ENCODE data around the gene TH. TPM values are rescaled to one million over a fixed set of nuclear protein-coding genes. Genes with fewer than 3 reads are reported as not detected.
A peak's percentile ranks its signal among the peaks of the same experiment; 100 is the strongest.
"Not testable (repeated sequence)": the region's sequence is repeated elsewhere in the genome, so short reads cannot be mapped to it uniquely, and the experiment has no call there.

The TH gene
- total and polyA plus RNA-seq, 2 of the 4 experiments (the other 2 are of a cell fraction), result 0.10 TPM; not detected in 1

DNA sequence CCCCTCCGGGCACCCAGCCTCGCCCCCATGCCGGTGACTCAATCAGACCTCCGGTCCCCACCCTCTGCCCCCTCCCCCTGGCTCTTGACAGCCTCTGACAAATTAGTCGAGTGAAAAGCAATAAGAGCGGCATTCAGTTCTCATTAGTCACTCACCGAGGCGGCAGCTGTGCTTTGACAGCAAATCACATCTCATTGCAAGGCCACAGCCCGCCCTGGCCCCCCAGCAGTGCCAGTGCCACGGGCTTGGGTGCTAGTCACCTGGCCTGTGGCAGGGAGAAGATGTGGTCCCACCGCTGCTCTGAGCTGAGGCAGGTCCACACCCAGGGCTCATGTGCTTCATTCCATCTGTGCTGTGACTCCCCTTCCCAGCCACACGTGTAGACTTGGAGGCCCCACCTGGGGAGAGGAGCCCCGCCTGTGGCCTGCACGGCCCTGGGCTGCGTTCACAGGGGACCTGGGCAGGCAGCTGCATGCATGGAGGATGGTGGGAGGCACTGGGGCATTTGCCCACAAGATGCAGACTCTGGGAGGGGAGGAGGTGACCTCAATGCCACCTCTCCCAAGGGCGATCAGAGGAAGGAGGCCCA is 7.4 kb upstream of the TH start:
- ATAC-seq (ENCODE audit: low read depth) (peak; percentile 27), DNase-seq (peak; percentile 37)
- CTCF ChIA-PET, result no interaction called here
- Histone ChIP-seq H3K9ac (ENCODE audit: low read depth, low read length) (no peak overlapping the region), H4K91ac (ENCODE audit: insufficient read depth, low read depth, low read length) (no peak overlapping the region), H3K14ac (replicated peaks; ENCODE audit: low read depth, low read length) (no peak overlapping the region), H3K4me1 (ENCODE audit: control insufficient read depth, insufficient read depth, low read length) (no peaks in the 10 kb centered on the region), H3K79me1 (ENCODE audit: low read depth in 1 of 2, low read length in 2 of 2) (no peaks in the 10 kb centered on the region), H3K27ac (ENCODE audit: insufficient read depth, low read length) (no peak overlapping the region), H2AK5ac (ENCODE audit: low read depth, low read length) (no peak overlapping the region), H3K23ac (ENCODE audit: low read depth, low read length) (no peak overlapping the region), H3K56ac (ENCODE audit: extremely low read depth, insufficient read depth, low read length) (no peak overlapping the region), H3K27me3 (ENCODE audit: control insufficient read depth, insufficient read depth, low read length) (peaks cover 7% of the 10 kb centered on the region; the same call in 1 of the 2 replicates), H4K8ac (ENCODE audit: low read depth in 2 of 2, low read length in 2 of 2) (no peak overlapping the region), H3K4me2 (ENCODE audit: low read depth, low read length) (no peak overlapping the region), H2AFZ (replicated peaks; ENCODE audit: low read length, poor library complexity) (peak overlapping the region; percentile 74), H3K36me3 (ENCODE audit: control insufficient read depth, insufficient read depth, low read length) (no peaks in the 10 kb centered on the region), H3K4me3 (ENCODE audit: insufficient read depth, low read depth, low read length) (no peak overlapping the region), H4K5ac (ENCODE audit: low read depth, low read length) (no peak overlapping the region), H2AK9ac (replicated peaks; ENCODE audit: low read depth, low read length, poor library complexity) (peak overlapping the region; percentile 70), H3K18ac (ENCODE audit: low read depth, low read length) (no peak overlapping the region), H2BK120ac (ENCODE audit: low read depth, low read length) (no peak overlapping the region), H2BK20ac (ENCODE audit: low read depth, low read length) (no peak overlapping the region), H3K9me3 (ENCODE audit: control insufficient read depth, insufficient read depth, low read length) (no peaks in the 10 kb centered on the region), H3K9me1 (ENCODE audit: insufficient read depth, low read length) (peaks cover 6% of the 10 kb centered on the region), H3K4ac (ENCODE audit: low read depth, low read length) (no peak overlapping the region), H4K20me1 (ENCODE audit: insufficient read depth, low read length) (no peaks in the 10 kb centered on the region), H2BK15ac (ENCODE audit: low read depth, low read length) (no peak overlapping the region), H2BK5ac (ENCODE audit: low read depth, low read length, poor library complexity, severe bottlenecking) (no peak overlapping the region)
- dilution Hi-C loops (cut with HindIII; ENCODE audit: low sequenced_read_pairs, unreplicated experiment), result no loop called here
- BruUV-seq (replicated peaks), result no TSS peak
- WGBS, 2 experiments (ENCODE audit: extremely low coverage in 2 of 2, insufficient read length in 1 of 2), result 30% methylated on average over 4 of the region's 16 CpGs; no CpG with 5 or more reads in 1 of the 2 experiments
- TF ChIP-seq USF2 (IDR thresholded peaks at IDR 0.05; ENCODE audit: low read depth, low read length) (peak; percentile 41; the same call in 1 of the 2 replicates), MXI1 (IDR thresholded peaks at IDR 0.05; ENCODE audit: borderline replicate concordance, low read depth, low read length) (no peak)
- intact Hi-C loops (cut with micrococcal nuclease), result no loop called here
- POLR2A ChIA-PET (ENCODE audit: unreplicated experiment), result no interaction called here
- in situ Hi-C loops (cut with MboI; ENCODE audit: low sequenced_read_pairs), result loop anchor here (25.0 kb wide), 1 partner anchor 708 kb away; the partner anchor contains the start of gene CDKN1C

- 69% methylated on average over 5 of the region's 16 CpGs; no CpG with 5 or more reads in 1 of the 2 experiments for WGBS, 2 experiments (ENCODE audit: extremely low coverage in 2 of 2, insufficient read length in 1 of 2)
- H4K20me1 ChIP-seq (ENCODE audit: insufficient read depth, low read length); dilution Hi-C loops (cut with HindIII; ENCODE audit: low sequenced_read_pairs, unreplicated experiment); H3K27me3 ChIP-seq (ENCODE audit: control insufficient read depth, insufficient read depth, low read length); BruUV-seq (replicated peaks); H2BK120ac ChIP-seq (ENCODE audit: low read depth, low read length); H3K9me3 ChIP-seq (ENCODE audit: control insufficient read depth, insufficient read depth, low read length); H3K79me1 ChIP-seq (ENCODE audit: low read depth in 1 of 2, low read length in 2 of 2); H3K4me1 ChIP-seq (ENCODE audit: control insufficient read depth, insufficient read depth, low read length); H4K91ac ChIP-seq (ENCODE audit: insufficient read depth, low read depth, low read length); H3K9ac ChIP-seq (ENCODE audit: low read depth, low read length); H3K27ac ChIP-seq (ENCODE audit: insufficient read depth, low read length); H3K56ac ChIP-seq (ENCODE audit: extremely low read depth, insufficient read depth, low read length); H3K14ac ChIP-seq (replicated peaks; ENCODE audit: low read depth, low read length); H3K36me3 ChIP-seq (ENCODE audit: control insufficient read depth, insufficient read depth, low read length); POLR2A ChIA-PET (ENCODE audit: unreplicated experiment); H2AK9ac ChIP-seq (replicated peaks; ENCODE audit: low read depth, low read length, poor library complexity); DNase-seq; H4K8ac ChIP-seq (ENCODE audit: low read depth in 2 of 2, low read length in 2 of 2); CTCF ChIA-PET; H2AFZ ChIP-seq (replicated peaks; ENCODE audit: low read length, poor library complexity); H2BK5ac ChIP-seq (ENCODE audit: low read depth, low read length, poor library complexity, severe bottlenecking); H3K4me3 ChIP-seq (ENCODE audit: insufficient read depth, low read depth, low read length); H2BK20ac ChIP-seq (ENCODE audit: low read depth, low read length); H3K9me1 ChIP-seq (ENCODE audit: insufficient read depth, low read length); H3K18ac ChIP-seq (ENCODE audit: low read depth, low read length); H2BK15ac ChIP-seq (ENCODE audit: low read depth, low read length); ATAC-seq (ENCODE audit: low read depth); H3K23ac ChIP-seq (ENCODE audit: low read depth, low read length); H2AK5ac ChIP-seq (ENCODE audit: low read depth, low read length); H4K5ac ChIP-seq (ENCODE audit: low read depth, low read length); intact Hi-C loops (cut with micrococcal nuclease); H3K4me2 ChIP-seq (ENCODE audit: low read depth, low read length); H3K4ac ChIP-seq (ENCODE audit: low read depth, low read length): not testable (repeated sequence)
- in situ Hi-C loops (cut with MboI; ENCODE audit: low sequenced_read_pairs), result loop anchor here (25.0 kb wide), 1 partner anchor 709 kb away; the partner anchor contains the start of gene CDKN1C
Observed at GRCh38 chr11:2178055-2178773, 6.6 kb upstream of the TH start.
